ENCODE measurements around the gene GPC6.
A peak's percentile ranks its signal among the peaks of the same experiment; 100 is the strongest.

Gene GPC6

GRCh38 chr13:94313321-94313910 is 1086.8 kb downstream of the GPC6 start:
- H3K4me3 ChIP-seq (ENCODE audit: low read length) = no peak overlapping the region
- no peaks in the 10 kb centered on the region for H3K9me3 ChIP-seq (ENCODE audit: control insufficient read depth, low read length)
- DNase-seq (ENCODE audit: low read depth) = no peak
- no peak overlapping the region for H3K9ac ChIP-seq (ENCODE audit: low read length)
- H3K27me3 ChIP-seq (replicated peaks; ENCODE audit: control insufficient read depth, insufficient read depth, low read length) = no peaks in the 10 kb centered on the region
- H3K4me1 ChIP-seq (ENCODE audit: control insufficient read depth, insufficient read depth, low read length) = peaks cover 71% of the 10 kb centered on the region
- no peaks in the 10 kb centered on the region for H3K36me3 ChIP-seq (ENCODE audit: control insufficient read depth, insufficient read depth, low read length, severe bottlenecking)

- no peak for DNase-seq (ENCODE audit: low read depth)
- Histone ChIP-seq H3K27me3 (replicated peaks; ENCODE audit: control insufficient read depth, insufficient read depth, low read length) (no peaks in the 10 kb centered on the region), H3K9me3 (ENCODE audit: control insufficient read depth, low read length) (no peaks in the 10 kb centered on the region), H3K4me1 (ENCODE audit: control insufficient read depth, insufficient read depth, low read length) (peaks cover 76% of the 10 kb centered on the region), H3K36me3 (ENCODE audit: control insufficient read depth, insufficient read depth, low read length, severe bottlenecking) (no peaks in the 10 kb centered on the region), H3K9ac (ENCODE audit: low read length) (no peak overlapping the region), H3K4me3 (ENCODE audit: low read length) (no peak overlapping the region)
Measured at GRCh38 chr13:94313926-94314325, 1087.3 kb downstream of the GPC6 start.

- Histone ChIP-seq H3K9ac (ENCODE audit: low read length) (no peak overlapping the region), H3K4me3 (ENCODE audit: low read length) (no peak overlapping the region), H3K4me1 (ENCODE audit: control insufficient read depth, insufficient read depth, low read length) (peaks cover 63% of the 10 kb centered on the region), H3K9me3 (ENCODE audit: control insufficient read depth, low read length) (no peaks in the 10 kb centered on the region), H3K27me3 (replicated peaks; ENCODE audit: control insufficient read depth, insufficient read depth, low read length) (no peaks in the 10 kb centered on the region), H3K36me3 (ENCODE audit: control insufficient read depth, insufficient read depth, low read length, severe bottlenecking) (no peaks in the 10 kb centered on the region)
- DNase-seq (ENCODE audit: low read depth) = no peak
Measured at GRCh38 chr13:94315188-94315587, 1088.6 kb downstream of the GPC6 start.

- peak overlapping the region; percentile 65 for H3K9ac ChIP-seq (ENCODE audit: low read length)
- no peaks in the 10 kb centered on the region for H3K27me3 ChIP-seq (replicated peaks; ENCODE audit: control insufficient read depth, insufficient read depth, low read length)
- H3K4me1 ChIP-seq (ENCODE audit: control insufficient read depth, insufficient read depth, low read length) = peaks cover 46% of the 10 kb centered on the region
- DNase-seq (ENCODE audit: low read depth) = peak; percentile 37
- no peaks in the 10 kb centered on the region for H3K9me3 ChIP-seq (ENCODE audit: control insufficient read depth, low read length)
- H3K4me3 ChIP-seq (ENCODE audit: low read length) = peak overlapping the region; percentile 21
- no peaks in the 10 kb centered on the region for H3K36me3 ChIP-seq (ENCODE audit: control insufficient read depth, insufficient read depth, low read length, severe bottlenecking)
Measured at GRCh38 chr13:94317063-94317491, 1090.5 kb downstream of the GPC6 start.

- no peak overlapping the region for H3K9ac ChIP-seq (ENCODE audit: low read length)
- peak; percentile 39 for DNase-seq (ENCODE audit: low read depth)
- no peaks in the 10 kb centered on the region for H3K27me3 ChIP-seq (replicated peaks; ENCODE audit: control insufficient read depth, insufficient read depth, low read length)
- no peak overlapping the region for H3K4me3 ChIP-seq (ENCODE audit: low read length)
- H3K9me3 ChIP-seq (ENCODE audit: control insufficient read depth, low read length) = no peaks in the 10 kb centered on the region
- H3K36me3 ChIP-seq (ENCODE audit: control insufficient read depth, insufficient read depth, low read length, severe bottlenecking) = no peaks in the 10 kb centered on the region
- peaks cover 33% of the 10 kb centered on the region for H3K4me1 ChIP-seq (ENCODE audit: control insufficient read depth, insufficient read depth, low read length)
Measured at GRCh38 chr13:94318418-94318817, 1091.8 kb downstream of the GPC6 start.

- Histone ChIP-seq H3K4me1 (ENCODE audit: control insufficient read depth, insufficient read depth, low read length) (peaks cover 24% of the 10 kb centered on the region), H3K36me3 (ENCODE audit: control insufficient read depth, insufficient read depth, low read length, severe bottlenecking) (no peaks in the 10 kb centered on the region), H3K9ac (ENCODE audit: low read length) (no peak overlapping the region), H3K4me3 (ENCODE audit: low read length) (no peak overlapping the region), H3K27me3 (replicated peaks; ENCODE audit: control insufficient read depth, insufficient read depth, low read length) (no peaks in the 10 kb centered on the region), H3K9me3 (ENCODE audit: control insufficient read depth, low read length) (no peaks in the 10 kb centered on the region)
- DNase-seq (ENCODE audit: low read depth) = no peak
Measured at GRCh38 chr13:94319501-94319900, 1092.9 kb downstream of the GPC6 start.

- Histone ChIP-seq H3K36me3 (ENCODE audit: control insufficient read depth, insufficient read depth, low read length, severe bottlenecking) (no peaks in the 10 kb centered on the region), H3K27me3 (replicated peaks; ENCODE audit: control insufficient read depth, insufficient read depth, low read length) (no peaks in the 10 kb centered on the region), H3K9ac (ENCODE audit: low read length) (no peak overlapping the region), H3K4me3 (ENCODE audit: low read length) (no peak overlapping the region), H3K9me3 (ENCODE audit: control insufficient read depth, low read length) (no peaks in the 10 kb centered on the region), H3K4me1 (ENCODE audit: control insufficient read depth, insufficient read depth, low read length) (peaks cover 17% of the 10 kb centered on the region)
- no peak for DNase-seq (ENCODE audit: low read depth)
Measured at GRCh38 chr13:94322925-94323763, 1096.5 kb downstream of the GPC6 start.

GRCh38 chr13:94323764-94324758 is 1097.5 kb downstream of the GPC6 start:
- DNase-seq (ENCODE audit: low read depth) = no peak
- Histone ChIP-seq H3K4me3 (ENCODE audit: low read length) (no peak overlapping the region), H3K4me1 (ENCODE audit: control insufficient read depth, insufficient read depth, low read length) (peaks cover 16% of the 10 kb centered on the region), H3K27me3 (replicated peaks; ENCODE audit: control insufficient read depth, insufficient read depth, low read length) (no peaks in the 10 kb centered on the region), H3K9me3 (ENCODE audit: control insufficient read depth, low read length) (no peaks in the 10 kb centered on the region), H3K36me3 (ENCODE audit: control insufficient read depth, insufficient read depth, low read length, severe bottlenecking) (no peaks in the 10 kb centered on the region), H3K9ac (ENCODE audit: low read length) (no peak overlapping the region)

- no peaks in the 10 kb centered on the region for H3K9me3 ChIP-seq (ENCODE audit: control insufficient read depth, low read length)
- no peaks in the 10 kb centered on the region for H3K36me3 ChIP-seq (ENCODE audit: control insufficient read depth, insufficient read depth, low read length, severe bottlenecking)
- peak overlapping the region; percentile 2 for H3K4me3 ChIP-seq (ENCODE audit: low read length)
- no peak overlapping the region for H3K9ac ChIP-seq (ENCODE audit: low read length)
- peaks cover 24% of the 10 kb centered on the region for H3K4me1 ChIP-seq (ENCODE audit: control insufficient read depth, insufficient read depth, low read length)
- DNase-seq (ENCODE audit: low read depth) = no peak
- no peaks in the 10 kb centered on the region for H3K27me3 ChIP-seq (replicated peaks; ENCODE audit: control insufficient read depth, insufficient read depth, low read length)
Measured at GRCh38 chr13:94324767-94325540, 1098.3 kb downstream of the GPC6 start.

GRCh38 chr13:94325650-94326049 is 1099.0 kb downstream of the GPC6 start:
- DNase-seq (ENCODE audit: low read depth) = no peak
- H3K4me3 ChIP-seq (ENCODE audit: low read length) = peak overlapping the region; percentile 2
- H3K4me1 ChIP-seq (ENCODE audit: control insufficient read depth, insufficient read depth, low read length) = peaks cover 31% of the 10 kb centered on the region
- H3K27me3 ChIP-seq (replicated peaks; ENCODE audit: control insufficient read depth, insufficient read depth, low read length) = no peaks in the 10 kb centered on the region
- H3K9ac ChIP-seq (ENCODE audit: low read length) = no peak overlapping the region
- no peaks in the 10 kb centered on the region for H3K36me3 ChIP-seq (ENCODE audit: control insufficient read depth, insufficient read depth, low read length, severe bottlenecking)
- H3K9me3 ChIP-seq (ENCODE audit: control insufficient read depth, low read length) = no peaks in the 10 kb centered on the region

Data from adipocyte (in vitro differentiated cells).